HS-5 (cell line): ENCODE data around the gene RPS6KC1.
A peak's percentile ranks its signal among the peaks of the same experiment; 100 is the strongest.
"Not testable (repeated sequence)": the region's sequence is repeated elsewhere in the genome, so short reads cannot be mapped to it uniquely, and the experiment has no call there.

Experiments
- DNase-seq: peaks from one replicate; pipeline ENCODE4 v3.0.0-alpha.2; 2012; ENCODE audit warnings: low read depth

The RPS6KC1 gene

GRCh38 chr1:213160442-213160841, 109.4 kb downstream of the RPS6KC1 start:
- not testable (repeated sequence) for DNase-seq

- no peak for DNase-seq
Observed at GRCh38 chr1:213162338-213162737, 111.3 kb downstream of the RPS6KC1 start.

GRCh38 chr1:213162862-213163261, 111.8 kb downstream of the RPS6KC1 start:
- no peak for DNase-seq

GRCh38 chr1:213163278-213163711, 112.3 kb downstream of the RPS6KC1 start:
- DNase-seq, result no peak

- no peak for DNase-seq
Observed at GRCh38 chr1:213164561-213164960, 113.5 kb downstream of the RPS6KC1 start.

- DNase-seq, result no peak
Observed at GRCh38 chr1:213166852-213167251, 115.8 kb downstream of the RPS6KC1 start.

- DNase-seq, result no peak
Observed at GRCh38 chr1:213171711-213172110, 120.7 kb downstream of the RPS6KC1 start.

- DNase-seq, result no peak
Observed at GRCh38 chr1:213176341-213176740, 125.3 kb downstream of the RPS6KC1 start.

- no peak for DNase-seq
Observed at GRCh38 chr1:213179784-213180183, 128.7 kb downstream of the RPS6KC1 start.

- DNase-seq, result no peak
Observed at GRCh38 chr1:213180833-213181232, 129.8 kb downstream of the RPS6KC1 start.

GRCh38 chr1:213183036-213183672, 132.1 kb downstream of the RPS6KC1 start:
- no peak for DNase-seq

- no peak for DNase-seq
Observed at GRCh38 chr1:213186168-213186567, 135.1 kb downstream of the RPS6KC1 start.

GRCh38 chr1:213192026-213192425, 141.0 kb downstream of the RPS6KC1 start:
- no peak for DNase-seq

GRCh38 chr1:213194383-213194782, 143.3 kb downstream of the RPS6KC1 start:
- DNase-seq, result no peak

- no peak for DNase-seq
Observed at GRCh38 chr1:213194855-213195254, 143.8 kb downstream of the RPS6KC1 start.

- not testable (repeated sequence) for DNase-seq
Observed at GRCh38 chr1:213196328-213197054, 145.4 kb downstream of the RPS6KC1 start.

GRCh38 chr1:213200630-213201029, 149.6 kb downstream of the RPS6KC1 start:
- no peak for DNase-seq

- no peak for DNase-seq
Observed at GRCh38 chr1:213201380-213202155, 150.5 kb downstream of the RPS6KC1 start.

GRCh38 chr1:213211201-213211600, 160.2 kb downstream of the RPS6KC1 start:
- no peak for DNase-seq

- DNase-seq, result not testable (repeated sequence)
Observed at GRCh38 chr1:213219076-213219475, 168.0 kb downstream of the RPS6KC1 start.

- no peak for DNase-seq
Observed at GRCh38 chr1:213221209-213221608, 170.2 kb downstream of the RPS6KC1 start.

- no peak for DNase-seq
Observed at GRCh38 chr1:213227458-213227857, 176.4 kb downstream of the RPS6KC1 start.

GRCh38 chr1:213231795-213232231, 180.8 kb downstream of the RPS6KC1 start:
- peak; percentile 23 for DNase-seq
